ENCODE results near the gene FAM50B. TPM values are rescaled to one million over a fixed set of nuclear protein-coding genes. Genes with fewer than 3 reads are reported as not detected.

The FAM50B gene
- total and polyA plus RNA-seq, 2 of the 13 experiments (the other 11 are each of a cell fraction or from before 2014, with no cell fraction given) = 0.05 TPM; not detected in 1

DNA sequence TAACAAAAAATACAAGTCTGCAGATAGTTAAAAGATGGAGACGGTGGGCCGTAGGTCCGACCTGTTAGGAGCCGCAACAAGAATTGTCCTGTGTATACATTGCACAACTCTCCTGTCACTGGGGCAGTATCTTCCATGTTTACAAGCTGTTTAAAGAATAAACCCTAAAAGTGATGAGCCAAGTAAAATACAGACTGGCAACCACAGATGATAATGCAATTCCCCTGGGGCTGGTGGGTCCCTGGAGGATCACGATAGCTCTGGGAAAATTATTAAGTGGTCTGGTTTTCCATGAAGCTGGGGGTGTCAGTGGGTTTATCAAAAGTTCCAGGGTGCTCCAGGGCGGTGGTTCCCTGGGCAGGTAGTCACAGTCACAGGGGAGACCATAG is 8.1 kb upstream of the FAM50B start (continued):
- 0 out of 2 replicates have a peak, but pooled peaks have one; percentile 26 for TF ChIP-seq ZFP90 (CRISPR knock-in tag; IDR thresholded peaks at IDR 0.05; ENCODE audit: borderline replicate concordance)
- TF ChIP-seq, protein P1, sequence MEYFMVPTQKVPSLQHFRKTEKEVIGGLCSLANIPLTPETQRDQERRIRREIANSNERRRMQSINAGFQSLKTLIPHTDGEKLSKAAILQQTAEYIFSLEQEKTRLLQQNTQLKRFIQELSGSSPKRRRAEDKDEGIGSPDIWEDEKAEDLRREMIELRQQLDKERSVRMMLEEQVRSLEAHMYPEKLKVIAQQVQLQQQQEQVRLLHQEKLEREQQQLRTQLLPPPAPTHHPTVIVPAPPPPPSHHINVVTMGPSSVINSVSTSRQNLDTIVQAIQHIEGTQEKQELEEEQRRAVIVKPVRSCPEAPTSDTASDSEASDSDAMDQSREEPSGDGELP (IDR thresholded peaks at IDR 0.05; ENCODE audit: borderline replicate concordance, low read depth) = peak; percentile 84; the same call in 1 of the 2 replicates
- TF ChIP-seq RBM22 (optimal IDR thresholded peaks at IDR 0.05; ENCODE audit: low read length) = no peak
- TF ChIP-seq TEAD3 (CRISPR knock-in tag; optimal IDR thresholded peaks at IDR 0.05; ENCODE audit: borderline replicate concordance) = peak; percentile 68
- TF ChIP-seq, protein P2, sequence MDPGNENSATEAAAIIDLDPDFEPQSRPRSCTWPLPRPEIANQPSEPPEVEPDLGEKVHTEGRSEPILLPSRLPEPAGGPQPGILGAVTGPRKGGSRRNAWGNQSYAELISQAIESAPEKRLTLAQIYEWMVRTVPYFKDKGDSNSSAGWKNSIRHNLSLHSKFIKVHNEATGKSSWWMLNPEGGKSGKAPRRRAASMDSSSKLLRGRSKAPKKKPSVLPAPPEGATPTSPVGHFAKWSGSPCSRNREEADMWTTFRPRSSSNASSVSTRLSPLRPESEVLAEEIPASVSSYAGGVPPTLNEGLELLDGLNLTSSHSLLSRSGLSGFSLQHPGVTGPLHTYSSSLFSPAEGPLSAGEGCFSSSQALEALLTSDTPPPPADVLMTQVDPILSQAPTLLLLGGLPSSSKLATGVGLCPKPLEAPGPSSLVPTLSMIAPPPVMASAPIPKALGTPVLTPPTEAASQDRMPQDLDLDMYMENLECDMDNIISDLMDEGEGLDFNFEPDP (CRISPR knock-in tag; conservative IDR thresholded peaks at IDR 0.05) = no peak
- TF ChIP-seq ZNF878 (CRISPR knock-in tag; IDR thresholded peaks at IDR 0.05) = peak; percentile 26; the same call in 1 of the 2 replicates
- no peak for TF ChIP-seq ZNF333 (CRISPR knock-in tag; IDR thresholded peaks at IDR 0.05; ENCODE audit: borderline replicate concordance)
- TF ChIP-seq, protein P3, sequence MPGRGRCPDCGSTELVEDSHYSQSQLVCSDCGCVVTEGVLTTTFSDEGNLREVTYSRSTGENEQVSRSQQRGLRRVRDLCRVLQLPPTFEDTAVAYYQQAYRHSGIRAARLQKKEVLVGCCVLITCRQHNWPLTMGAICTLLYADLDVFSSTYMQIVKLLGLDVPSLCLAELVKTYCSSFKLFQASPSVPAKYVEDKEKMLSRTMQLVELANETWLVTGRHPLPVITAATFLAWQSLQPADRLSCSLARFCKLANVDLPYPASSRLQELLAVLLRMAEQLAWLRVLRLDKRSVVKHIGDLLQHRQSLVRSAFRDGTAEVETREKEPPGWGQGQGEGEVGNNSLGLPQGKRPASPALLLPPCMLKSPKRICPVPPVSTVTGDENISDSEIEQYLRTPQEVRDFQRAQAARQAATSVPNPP (CRISPR knock-in tag; IDR thresholded peaks at IDR 0.05) = 0 out of 2 replicates have a peak, but pooled peaks have one; percentile 21
- TF ChIP-seq, protein P4, sequence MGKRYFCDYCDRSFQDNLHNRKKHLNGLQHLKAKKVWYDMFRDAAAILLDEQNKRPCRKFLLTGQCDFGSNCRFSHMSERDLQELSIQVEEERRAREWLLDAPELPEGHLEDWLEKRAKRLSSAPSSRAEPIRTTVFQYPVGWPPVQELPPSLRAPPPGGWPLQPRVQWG (CRISPR knock-in tag; IDR thresholded peaks at IDR 0.05; ENCODE audit: borderline replicate concordance, low read depth) = no peak
- TF ChIP-seq, protein P5, sequence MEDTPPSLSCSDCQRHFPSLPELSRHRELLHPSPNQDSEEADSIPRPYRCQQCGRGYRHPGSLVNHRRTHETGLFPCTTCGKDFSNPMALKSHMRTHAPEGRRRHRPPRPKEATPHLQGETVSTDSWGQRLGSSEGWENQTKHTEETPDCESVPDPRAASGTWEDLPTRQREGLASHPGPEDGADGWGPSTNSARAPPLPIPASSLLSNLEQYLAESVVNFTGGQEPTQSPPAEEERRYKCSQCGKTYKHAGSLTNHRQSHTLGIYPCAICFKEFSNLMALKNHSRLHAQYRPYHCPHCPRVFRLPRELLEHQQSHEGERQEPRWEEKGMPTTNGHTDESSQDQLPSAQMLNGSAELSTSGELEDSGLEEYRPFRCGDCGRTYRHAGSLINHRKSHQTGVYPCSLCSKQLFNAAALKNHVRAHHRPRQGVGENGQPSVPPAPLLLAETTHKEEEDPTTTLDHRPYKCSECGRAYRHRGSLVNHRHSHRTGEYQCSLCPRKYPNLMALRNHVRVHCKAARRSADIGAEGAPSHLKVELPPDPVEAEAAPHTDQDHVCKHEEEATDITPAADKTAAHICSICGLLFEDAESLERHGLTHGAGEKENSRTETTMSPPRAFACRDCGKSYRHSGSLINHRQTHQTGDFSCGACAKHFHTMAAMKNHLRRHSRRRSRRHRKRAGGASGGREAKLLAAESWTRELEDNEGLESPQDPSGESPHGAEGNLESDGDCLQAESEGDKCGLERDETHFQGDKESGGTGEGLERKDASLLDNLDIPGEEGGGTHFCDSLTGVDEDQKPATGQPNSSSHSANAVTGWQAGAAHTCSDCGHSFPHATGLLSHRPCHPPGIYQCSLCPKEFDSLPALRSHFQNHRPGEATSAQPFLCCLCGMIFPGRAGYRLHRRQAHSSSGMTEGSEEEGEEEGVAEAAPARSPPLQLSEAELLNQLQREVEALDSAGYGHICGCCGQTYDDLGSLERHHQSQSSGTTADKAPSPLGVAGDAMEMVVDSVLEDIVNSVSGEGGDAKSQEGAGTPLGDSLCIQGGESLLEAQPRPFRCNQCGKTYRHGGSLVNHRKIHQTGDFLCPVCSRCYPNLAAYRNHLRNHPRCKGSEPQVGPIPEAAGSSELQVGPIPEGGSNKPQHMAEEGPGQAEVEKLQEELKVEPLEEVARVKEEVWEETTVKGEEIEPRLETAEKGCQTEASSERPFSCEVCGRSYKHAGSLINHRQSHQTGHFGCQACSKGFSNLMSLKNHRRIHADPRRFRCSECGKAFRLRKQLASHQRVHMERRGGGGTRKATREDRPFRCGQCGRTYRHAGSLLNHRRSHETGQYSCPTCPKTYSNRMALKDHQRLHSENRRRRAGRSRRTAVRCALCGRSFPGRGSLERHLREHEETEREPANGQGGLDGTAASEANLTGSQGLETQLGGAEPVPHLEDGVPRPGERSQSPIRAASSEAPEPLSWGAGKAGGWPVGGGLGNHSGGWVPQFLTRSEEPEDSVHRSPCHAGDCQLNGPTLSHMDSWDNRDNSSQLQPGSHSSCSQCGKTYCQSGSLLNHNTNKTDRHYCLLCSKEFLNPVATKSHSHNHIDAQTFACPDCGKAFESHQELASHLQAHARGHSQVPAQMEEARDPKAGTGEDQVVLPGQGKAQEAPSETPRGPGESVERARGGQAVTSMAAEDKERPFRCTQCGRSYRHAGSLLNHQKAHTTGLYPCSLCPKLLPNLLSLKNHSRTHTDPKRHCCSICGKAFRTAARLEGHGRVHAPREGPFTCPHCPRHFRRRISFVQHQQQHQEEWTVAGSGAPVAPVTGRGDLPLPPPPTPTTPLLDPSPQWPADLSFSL (CRISPR knock-in tag; IDR thresholded peaks at IDR 0.05) = peak; percentile 67
- TF ChIP-seq ZNF354B (CRISPR knock-in tag; IDR thresholded peaks at IDR 0.05) = 0 out of 2 replicates have a peak, but pooled peaks have one; percentile 61
- TF ChIP-seq GATA4 (IDR thresholded peaks at IDR 0.05; ENCODE audit: borderline replicate concordance, low read depth) = no peak
- no peak for TF ChIP-seq CC2D1A (CRISPR knock-in tag; IDR thresholded peaks at IDR 0.05)
- no peak; the same call in 1 of the 2 replicates for TF ChIP-seq ZNF749 (CRISPR knock-in tag; IDR thresholded peaks at IDR 0.05; ENCODE audit: borderline replicate concordance)
- TF ChIP-seq ZNF720 (CRISPR knock-in tag; IDR thresholded peaks at IDR 0.05) = no peak
- no peak for TF ChIP-seq RBAK (CRISPR knock-in tag; IDR thresholded peaks at IDR 0.05)
- TF ChIP-seq ZNF441 (CRISPR knock-in tag; IDR thresholded peaks at IDR 0.05; ENCODE audit: borderline replicate concordance) = no peak
- TF ChIP-seq SMC3 (IDR thresholded peaks at IDR 0.05; ENCODE audit: low read length) = peak; percentile 59; the same call in 1 of the 2 replicates
- no peak for TF ChIP-seq ZNF703 (CRISPR knock-in tag; IDR thresholded peaks at IDR 0.05; ENCODE audit: borderline replicate concordance)
- no peak; the same call in 1 of the 2 replicates for TF ChIP-seq NR2C2 (CRISPR knock-in tag; IDR thresholded peaks at IDR 0.05; ENCODE audit: borderline replicate concordance)

Data from HepG2 (cell line).